HG03135 (cell line): ENCODE results near the gene TOX2.

Experiments
- ATAC-seq: cut with Tn5 transposase; IDR thresholded peaks from one replicate; pipeline ENCODE4 v1.9.1; 2021; ENCODE audit warnings: mild to moderate bottlenecking, moderate library complexity; ENCODE audit not compliant: unreplicated experiment

TOX2 gene

GRCh38 chr20:43914311-43915210, at the start of gene TOX2:
TSS of gene TOX2 (plus strand) at chr20:43914852. CDS start at chr20:43914892, 40 bp downstream.
- ATAC-seq = no peak

- no peak for ATAC-seq
Measured at GRCh38 chr20:43868091-43868490, 46.6 kb upstream of the TOX2 start.

- ATAC-seq = no peak
Measured at GRCh38 chr20:43870484-43870883, 44.2 kb upstream of the TOX2 start.

GRCh38 chr20:43878776-43879175, 35.9 kb upstream of the TOX2 start:
- no peak for ATAC-seq

- no peak for ATAC-seq
Measured at GRCh38 chr20:43893930-43894329, 20.7 kb upstream of the TOX2 start.

- ATAC-seq = no peak
Measured at GRCh38 chr20:43894491-43894890, 20.2 kb upstream of the TOX2 start.

GRCh38 chr20:43895235-43895634, 19.4 kb upstream of the TOX2 start:
- no peak for ATAC-seq

GRCh38 chr20:43899274-43900120, 15.2 kb upstream of the TOX2 start:
- no peak for ATAC-seq

GRCh38 chr20:43900121-43900466, 14.6 kb upstream of the TOX2 start:
- no peak for ATAC-seq

GRCh38 chr20:43900496-43900895, 14.2 kb upstream of the TOX2 start:
- ATAC-seq = no peak

- ATAC-seq = no peak
Measured at GRCh38 chr20:43901296-43901695, 13.4 kb upstream of the TOX2 start.

- no peak for ATAC-seq
Measured at GRCh38 chr20:43903953-43904826, 10.5 kb upstream of the TOX2 start.

- no peak for ATAC-seq
Measured at GRCh38 chr20:43904827-43905177, 9.8 kb upstream of the TOX2 start.

GRCh38 chr20:43906505-43907034, 8.1 kb upstream of the TOX2 start:
- no peak for ATAC-seq

GRCh38 chr20:43909211-43909610, 5.4 kb upstream of the TOX2 start:
- ATAC-seq = no peak

- ATAC-seq = no peak
Measured at GRCh38 chr20:43909720-43910119, 4.9 kb upstream of the TOX2 start.

- ATAC-seq = no peak
Measured at GRCh38 chr20:43910564-43910963, 4.1 kb upstream of the TOX2 start.

GRCh38 chr20:43911066-43911465, 3.6 kb upstream of the TOX2 start:
- ATAC-seq = no peak

- no peak for ATAC-seq
Measured at GRCh38 chr20:43913291-43914025, 1.2 kb upstream of the TOX2 start.
